Measurements from ENCODE around the gene AKAP4. TPM values are rescaled to one million over a fixed set of nuclear protein-coding genes. Genes with fewer than 3 reads are reported as not detected.

The AKAP4 gene
- total RNA-seq, 1 experiment from 2014 or later: not detected

Other genes with a start within 250 kb of the AKAP4 start
- gene CCNB3, start 3.8 kb upstream of the AKAP4 start, total RNA-seq (2021): 0.13 to 0.85 TPM (median 0.34 TPM) in 3 replicates